ENCODE results near the gene TNP2.
A peak's percentile ranks its signal among the peaks of the same experiment; 100 is the strongest.

TNP2 gene

GRCh38 chr16:11256661-11257130, 12.4 kb downstream of the TNP2 start:
- DNase-seq (ENCODE audit: low spot score) = peak; percentile 9

- DNase-seq (ENCODE audit: low spot score) = peak; percentile 87
These were observed 13.1 kb downstream of the TNP2 start, which contains the start of gene SOCS1 for GRCh38 chr16:11255737-11256660. SOCS1 (minus strand) TSS chr16:11256204; CDS start chr16:11255478, 726 bp downstream.

- peak; percentile 24 for DNase-seq (ENCODE audit: low spot score)
These were observed 14.0 kb downstream of the TNP2 start for GRCh38 chr16:11254913-11255736.

DNA sequence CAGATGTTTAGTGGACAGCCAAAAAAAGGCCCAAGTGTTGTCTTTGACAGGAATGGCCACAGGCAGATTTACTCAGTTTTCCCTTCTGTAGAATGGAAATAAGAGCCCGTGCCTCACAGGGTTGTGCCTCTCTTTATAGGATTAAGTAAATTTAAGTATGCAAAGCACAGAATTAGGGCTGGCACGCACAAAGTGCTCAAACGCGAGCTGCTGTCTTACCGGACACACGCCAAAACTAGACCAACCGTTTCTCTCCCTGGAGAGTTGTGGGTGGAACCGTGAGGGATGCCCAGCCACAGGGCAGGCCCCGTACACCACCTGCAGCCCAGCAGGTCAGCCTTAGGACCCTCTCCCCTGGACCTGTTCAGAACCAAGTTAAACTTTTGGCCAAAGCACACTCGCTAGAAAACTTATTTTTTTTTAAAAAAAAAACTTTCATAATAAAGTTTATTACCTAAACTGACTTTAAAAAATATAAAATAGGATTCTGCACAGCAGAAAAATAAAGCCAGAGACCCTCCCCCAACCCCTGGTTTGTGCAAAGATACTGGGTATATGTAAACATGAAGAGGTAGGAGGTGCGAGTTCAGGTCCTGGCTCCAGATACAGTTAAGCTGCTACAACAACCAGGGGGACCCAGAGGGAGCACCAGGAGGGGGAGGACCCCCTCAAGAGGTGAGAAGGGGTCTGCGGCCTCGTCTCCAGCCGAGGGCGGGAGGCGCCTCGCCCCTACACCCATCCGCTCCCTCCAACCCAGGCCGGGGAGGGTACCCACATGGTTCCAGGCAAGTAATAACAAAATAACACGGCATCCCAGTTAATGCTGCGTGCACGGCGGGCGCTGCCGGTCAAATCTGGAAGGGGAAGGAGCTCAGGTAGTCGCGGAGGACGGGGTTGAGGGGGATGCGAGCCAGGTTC, 14.9 kb downstream of the TNP2 start:
- no peak for DNase-seq (ENCODE audit: low spot score)

- DNase-seq (ENCODE audit: low spot score) = no peak
These were observed 15.8 kb downstream of the TNP2 start for GRCh38 chr16:11253009-11253994.

GRCh38 chr16:11252482-11252931, 16.6 kb downstream of the TNP2 start:
- DNase-seq (ENCODE audit: low spot score) = no peak

GRCh38 chr16:11251525-11252481, 17.3 kb downstream of the TNP2 start:
- no peak for DNase-seq (ENCODE audit: low spot score)

DNA sequence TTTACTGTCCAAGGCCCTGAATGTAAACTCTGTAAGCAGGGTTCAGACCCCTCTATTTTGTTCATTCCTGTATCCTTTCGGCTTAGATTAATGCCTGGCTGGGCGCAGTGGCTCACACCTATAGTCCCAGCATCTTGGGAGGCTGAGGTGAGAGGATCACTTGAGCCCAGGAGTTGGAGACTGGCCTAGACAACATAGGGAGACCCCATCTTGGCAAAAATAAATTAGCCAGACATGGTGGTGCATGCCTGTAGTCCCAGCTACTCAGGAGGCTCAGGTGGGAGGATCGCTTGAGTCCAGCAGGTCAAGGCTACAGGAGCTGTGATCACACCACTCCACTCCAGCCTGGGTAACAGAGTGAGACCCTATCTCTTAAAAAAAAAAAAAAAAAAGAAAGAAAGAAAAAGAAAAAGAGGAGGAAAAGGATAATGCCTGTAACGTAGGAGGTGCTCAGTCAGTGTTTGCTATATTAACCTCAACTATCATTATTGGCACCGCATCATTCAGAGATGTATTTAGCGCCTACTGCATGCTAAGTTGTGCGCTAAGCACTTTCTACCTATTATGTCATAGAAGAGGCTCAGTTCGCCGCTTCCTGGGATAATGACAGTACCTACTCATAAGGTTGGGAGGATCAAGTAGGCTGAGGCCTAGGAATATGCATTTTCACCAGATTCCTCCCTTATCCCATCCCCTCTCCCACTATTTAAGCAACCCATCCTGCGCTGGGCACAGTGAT, 18.2 kb downstream of the TNP2 start:
- no peak for DNase-seq (ENCODE audit: low spot score)

GRCh38 chr16:11250091-11250785, 18.9 kb downstream of the TNP2 start:
- no peak for DNase-seq (ENCODE audit: low spot score)

- DNase-seq (ENCODE audit: low spot score) = no peak
These were observed 19.7 kb downstream of the TNP2 start for GRCh38 chr16:11249233-11250061.

GRCh38 chr16:11248133-11248532, 21.0 kb downstream of the TNP2 start:
- no peak for DNase-seq (ENCODE audit: low spot score)

DNA sequence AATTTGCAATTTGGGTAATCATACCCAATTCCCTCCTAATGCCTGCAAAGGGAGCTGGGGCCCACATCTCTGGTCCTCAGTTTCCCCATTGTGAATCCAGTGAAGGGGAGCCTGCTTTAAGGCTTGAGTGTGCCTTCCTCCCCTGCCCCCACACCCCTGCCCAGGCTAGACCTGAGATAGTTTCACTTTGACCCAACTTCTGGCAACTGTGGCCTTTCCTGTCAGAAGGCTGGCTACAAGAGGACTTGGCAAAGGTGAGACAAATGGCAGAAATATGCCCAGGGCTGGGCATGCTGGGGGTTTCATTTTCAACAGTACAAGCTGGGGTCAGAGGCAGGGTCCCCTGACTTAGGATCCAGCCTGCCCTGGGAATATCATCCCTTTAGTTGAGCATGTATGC, 23.1 kb downstream of the TNP2 start:
- no peak for DNase-seq (ENCODE audit: low spot score)

DNA sequence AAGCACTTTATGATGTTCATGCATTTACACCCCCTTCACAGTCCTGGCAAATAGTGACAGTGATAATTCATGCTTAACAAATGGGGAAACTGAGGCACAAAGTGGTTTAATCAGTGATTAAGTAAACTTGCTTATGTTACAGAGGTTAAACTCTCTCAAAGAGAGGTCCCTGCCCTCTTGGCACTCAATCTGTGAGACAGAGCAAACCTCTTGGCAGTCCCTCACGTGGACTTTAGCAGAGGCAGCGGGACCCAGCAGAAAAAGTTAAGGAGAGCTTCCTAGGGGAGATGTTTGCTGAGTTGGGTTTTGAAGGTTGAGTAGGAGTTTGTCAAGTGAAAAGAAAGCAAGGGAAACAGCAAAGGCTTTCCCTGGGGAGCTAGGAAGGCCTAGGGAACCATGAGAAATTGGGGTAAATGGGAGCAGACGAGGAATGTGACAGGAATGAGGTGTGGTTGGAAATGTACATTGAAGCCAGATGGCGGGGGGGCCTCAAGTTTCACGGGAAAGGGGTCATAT, 23.8 kb downstream of the TNP2 start:
- DNase-seq (ENCODE audit: low spot score) = no peak

DNA sequence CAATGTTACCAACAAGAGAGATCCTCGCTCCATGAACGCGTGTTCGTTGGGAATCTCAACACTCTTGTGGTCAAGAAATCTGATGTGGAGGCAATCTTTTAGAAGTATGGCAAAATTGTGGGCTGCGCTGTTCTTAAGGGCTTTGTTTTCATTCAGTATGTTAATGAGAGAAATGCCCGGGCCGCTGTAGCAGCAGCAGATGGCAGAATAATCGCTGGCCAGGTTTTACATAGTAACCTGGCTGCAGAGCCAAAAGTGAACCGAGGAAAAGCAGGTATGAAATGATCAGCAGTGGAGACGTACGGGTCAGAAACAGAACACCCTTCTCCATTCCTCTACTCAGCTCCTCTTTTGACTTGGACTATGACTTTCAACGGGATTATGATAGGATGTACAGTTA, 26.5 kb downstream of the TNP2 start:
- no peak for DNase-seq (ENCODE audit: low spot score)

DNA sequence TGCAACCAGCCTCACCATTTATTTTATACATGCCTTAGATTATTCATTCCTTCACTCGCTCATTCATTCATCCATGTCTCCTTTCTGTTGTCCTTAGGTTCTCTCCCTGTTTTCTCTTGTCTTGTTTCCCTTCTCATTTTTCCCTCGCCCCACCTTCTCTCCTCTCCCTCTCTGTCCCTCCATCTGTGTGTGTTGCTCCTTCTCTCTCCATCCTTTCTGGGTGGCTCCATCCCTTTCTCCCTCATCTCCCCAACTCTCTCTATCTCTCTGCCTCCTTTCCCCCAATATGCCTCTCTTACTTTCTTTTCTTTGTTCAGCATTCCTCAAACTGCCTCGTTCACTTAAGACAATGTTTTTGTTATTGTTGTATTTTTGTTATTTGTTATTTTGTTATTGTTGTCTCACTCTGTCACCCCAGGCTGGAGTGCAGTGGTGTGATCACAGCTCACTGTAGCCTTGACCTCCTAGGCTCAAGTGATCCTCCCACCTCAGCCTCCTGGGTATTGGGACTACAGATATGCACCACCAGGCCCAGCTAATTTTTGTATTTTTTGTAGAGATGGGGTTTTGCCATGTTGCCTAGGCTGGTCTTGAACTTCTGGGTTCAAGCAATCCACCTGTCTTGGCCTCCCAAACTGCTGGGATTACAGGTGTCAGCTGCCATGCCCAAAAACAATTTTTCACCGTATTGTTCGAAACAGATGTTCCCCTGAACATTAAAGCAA, 27.5 kb downstream of the TNP2 start:
- DNase-seq (ENCODE audit: low spot score) = no peak

Measured in hematopoietic multipotent progenitor cell treated with erythropoietin and hydrocortisone succinate and interleukin-3 and kit ligand, for 15 days (in vitro differentiated cells).